OCI-LY3 (cell line): ENCODE measurements around the gene FOLR1.

ENCODE experiments used
- H2AFZ ChIP-seq: fragments of 200-600, 300-600 bp; shearing (Covaris generic); 2 replicates; pipeline ENCODE4 v1.6.0; 2014; ENCODE audit warnings: antibody characterized with exemption, low read depth, low read length
- H3K27ac ChIP-seq: fragments of 200-600, 300-600 bp; sonication (generic); 2 replicates; pipeline ENCODE4 v1.5.1; 2014; ENCODE audit warnings: mild to moderate bottlenecking, low read length, moderate library complexity, mixed read lengths
- H3K27me3 ChIP-seq: fragments of 200-600, 300-600 bp; sonication (generic); 2 replicates; pipeline ENCODE4 v1.6.1; 2014; ENCODE audit warnings: low read depth, low read length, mixed read lengths
- H3K36me3 ChIP-seq: fragments of 200-600, 300-600 bp; sonication (generic); replicated peaks from 2 replicates; pipeline ENCODE3; 2014; ENCODE audit warnings: low read depth, low read length, mixed read lengths
- H3K4me1 ChIP-seq: fragments of 300-600, 200-600 bp; sonication (generic); 2 replicates; pipeline ENCODE4 v1.6.1; 2014; ENCODE audit warnings: low read length, mixed read lengths
- H3K4me2 ChIP-seq: fragments of 200-600, 300-600 bp; sonication (generic); 2 replicates; pipeline ENCODE4 v1.6.1; 2014; ENCODE audit warnings: low read length, mixed read lengths
- H3K4me3 ChIP-seq: fragments of 300-600, 200-600 bp; sonication (generic); 2 replicates; pipeline ENCODE4 v1.5.1; 2014; ENCODE audit warnings: antibody characterized with exemption, mild to moderate bottlenecking, low read length, moderate library complexity
- H3K79me2 ChIP-seq: fragments of 300-600, 200-600 bp; shearing (Covaris generic); 2 replicates; pipeline ENCODE4 v1.6.1; 2014; ENCODE audit warnings: mild to moderate bottlenecking, low read length, mixed read lengths
- H3K9ac ChIP-seq: fragments of 300-600, 200-600 bp; shearing (Covaris generic); 2 replicates; pipeline ENCODE4 v1.6.0; 2014; ENCODE audit warnings: mild to moderate bottlenecking, low read length, moderate library complexity
- H3K9me3 ChIP-seq: fragments of 200-600, 300-600 bp; shearing (Covaris generic); 2 replicates; pipeline ENCODE4 v1.6.1; 2014; ENCODE audit warnings: low read length, mixed read lengths; ENCODE audit not compliant: insufficient read depth
- H4K20me1 ChIP-seq: fragments of 200-600, 300-600 bp; sonication (generic); 2 replicates; pipeline ENCODE4 v1.6.1; 2016; ENCODE audit warnings: low read length, mixed read lengths; ENCODE audit not compliant: insufficient read depth
- EZH2phosphoT487 ChIP-seq: fragments of 200-600 bp; shearing (Covaris generic); IDR thresholded peaks from 2 replicates; pipeline ENCODE4 v1.6.1; 2018; ENCODE audit warnings: antibody characterized with exemption, mixed run types, low read depth
- TF ChIP-seq, protein P1 (sequence below): fragments of 200-600, 300-600 bp; sonication (generic); IDR thresholded peaks from 2 replicates; pipeline ENCODE4 v1.5.1; 2014; ENCODE audit warnings: antibody characterized with exemption, low read length, low read depth

Gene FOLR1

DNA sequence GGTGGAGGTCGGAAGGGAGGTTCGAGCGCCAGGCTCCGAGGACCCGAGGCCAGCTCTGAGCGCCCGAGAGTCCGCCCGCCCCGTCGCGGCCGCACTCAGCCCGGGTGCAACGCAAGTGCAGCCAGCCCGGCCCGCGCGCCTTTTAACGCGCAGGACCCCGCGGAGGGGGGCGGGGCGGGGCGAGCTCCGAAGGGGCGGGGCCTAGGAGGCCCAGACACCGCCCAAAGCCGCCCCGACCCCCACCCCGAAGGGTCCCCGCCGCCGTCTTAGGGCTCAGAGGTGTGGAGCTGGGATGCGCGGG is 52.1 kb downstream of the FOLR1 start, which contains the start of gene PHOX2A:
Gene PHOX2A (minus strand): TSS at position 117 of the 301 bp plus-strand sequence. CDS start 172 bp downstream, outside the sequence.
- no peak within 1 kb of the TSS for H3K4me3 ChIP-seq
- no peak within 1 kb of the TSS for H2AFZ ChIP-seq
- H3K27me3 ChIP-seq: peaks cover 27% of the 10 kb centered on the region
- no peak within 1 kb of the TSS for H3K9ac ChIP-seq
- TF ChIP-seq EZH2phosphoT487: no peak
- TF ChIP-seq, protein P1, sequence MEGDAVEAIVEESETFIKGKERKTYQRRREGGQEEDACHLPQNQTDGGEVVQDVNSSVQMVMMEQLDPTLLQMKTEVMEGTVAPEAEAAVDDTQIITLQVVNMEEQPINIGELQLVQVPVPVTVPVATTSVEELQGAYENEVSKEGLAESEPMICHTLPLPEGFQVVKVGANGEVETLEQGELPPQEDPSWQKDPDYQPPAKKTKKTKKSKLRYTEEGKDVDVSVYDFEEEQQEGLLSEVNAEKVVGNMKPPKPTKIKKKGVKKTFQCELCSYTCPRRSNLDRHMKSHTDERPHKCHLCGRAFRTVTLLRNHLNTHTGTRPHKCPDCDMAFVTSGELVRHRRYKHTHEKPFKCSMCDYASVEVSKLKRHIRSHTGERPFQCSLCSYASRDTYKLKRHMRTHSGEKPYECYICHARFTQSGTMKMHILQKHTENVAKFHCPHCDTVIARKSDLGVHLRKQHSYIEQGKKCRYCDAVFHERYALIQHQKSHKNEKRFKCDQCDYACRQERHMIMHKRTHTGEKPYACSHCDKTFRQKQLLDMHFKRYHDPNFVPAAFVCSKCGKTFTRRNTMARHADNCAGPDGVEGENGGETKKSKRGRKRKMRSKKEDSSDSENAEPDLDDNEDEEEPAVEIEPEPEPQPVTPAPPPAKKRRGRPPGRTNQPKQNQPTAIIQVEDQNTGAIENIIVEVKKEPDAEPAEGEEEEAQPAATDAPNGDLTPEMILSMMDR: no peak
- no peaks in the 10 kb centered on the region for H3K9me3 ChIP-seq
- H4K20me1 ChIP-seq: no peaks in the 10 kb centered on the region
- H3K79me2 ChIP-seq: no peaks in the 10 kb centered on the region
- H3K36me3 ChIP-seq: no peaks in the 10 kb centered on the region
- no peak within 1 kb of the TSS for H3K4me2 ChIP-seq
- no peaks in the 10 kb centered on the region for H3K4me1 ChIP-seq
- H3K27ac ChIP-seq: no peak within 1 kb of the TSS

DNA sequence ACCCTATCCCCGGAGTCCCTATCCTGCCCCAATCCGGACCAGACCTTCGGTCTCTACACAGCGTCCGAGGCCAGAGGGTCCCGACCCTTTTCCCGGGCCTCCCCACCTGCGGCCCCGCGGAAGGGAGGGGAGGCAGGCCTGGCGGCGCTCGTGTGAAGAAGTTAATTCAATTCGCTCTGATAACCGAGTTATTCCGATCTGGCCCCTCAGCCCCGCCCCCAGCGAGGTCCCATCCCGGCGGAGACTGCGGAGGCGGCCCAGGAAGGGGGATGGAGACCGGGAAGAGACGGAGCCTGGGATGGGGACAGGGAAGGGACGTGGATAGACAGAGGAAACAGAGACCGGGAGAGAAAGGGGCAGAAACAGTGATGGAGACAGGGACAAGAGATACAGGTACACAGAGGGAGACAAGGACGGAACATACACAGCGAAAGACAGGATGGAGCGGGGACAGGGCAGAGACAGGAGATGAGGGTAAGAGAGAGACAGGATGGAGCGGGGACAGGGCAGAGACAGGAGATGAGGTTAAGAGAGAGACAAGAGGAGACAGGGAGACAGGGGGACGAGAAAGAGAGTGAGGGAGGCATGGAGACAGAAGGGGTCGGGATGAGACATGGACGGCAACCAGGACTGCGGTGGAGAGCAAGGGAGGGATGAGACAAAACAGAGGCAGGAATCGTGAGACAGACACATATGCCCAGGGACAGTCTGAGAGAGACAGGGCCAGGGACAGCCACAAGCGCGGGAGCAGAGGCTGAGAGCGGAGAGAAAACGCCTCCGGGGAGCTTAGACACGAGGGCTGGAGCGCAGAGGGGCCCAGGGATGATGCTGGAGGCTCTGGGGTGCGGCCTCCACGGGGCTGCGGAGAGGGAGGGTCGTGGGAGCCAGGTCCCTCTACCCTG is 52.7 kb downstream of the FOLR1 start:
- no peak overlapping the region for H2AFZ ChIP-seq
- TF ChIP-seq, protein P1: no peak
- no peak for TF ChIP-seq EZH2phosphoT487
- no peak overlapping the region for H3K4me3 ChIP-seq
- H3K4me2 ChIP-seq: no peak overlapping the region
- H3K79me2 ChIP-seq: no peaks in the 10 kb centered on the region
- no peaks in the 10 kb centered on the region for H3K9me3 ChIP-seq
- no peaks in the 10 kb centered on the region for H3K4me1 ChIP-seq
- H3K27ac ChIP-seq: no peak overlapping the region
- no peaks in the 10 kb centered on the region for H3K36me3 ChIP-seq
- H3K9ac ChIP-seq: no peak overlapping the region
- no peaks in the 10 kb centered on the region for H4K20me1 ChIP-seq
- H3K27me3 ChIP-seq: peaks cover 27% of the 10 kb centered on the region

DNA sequence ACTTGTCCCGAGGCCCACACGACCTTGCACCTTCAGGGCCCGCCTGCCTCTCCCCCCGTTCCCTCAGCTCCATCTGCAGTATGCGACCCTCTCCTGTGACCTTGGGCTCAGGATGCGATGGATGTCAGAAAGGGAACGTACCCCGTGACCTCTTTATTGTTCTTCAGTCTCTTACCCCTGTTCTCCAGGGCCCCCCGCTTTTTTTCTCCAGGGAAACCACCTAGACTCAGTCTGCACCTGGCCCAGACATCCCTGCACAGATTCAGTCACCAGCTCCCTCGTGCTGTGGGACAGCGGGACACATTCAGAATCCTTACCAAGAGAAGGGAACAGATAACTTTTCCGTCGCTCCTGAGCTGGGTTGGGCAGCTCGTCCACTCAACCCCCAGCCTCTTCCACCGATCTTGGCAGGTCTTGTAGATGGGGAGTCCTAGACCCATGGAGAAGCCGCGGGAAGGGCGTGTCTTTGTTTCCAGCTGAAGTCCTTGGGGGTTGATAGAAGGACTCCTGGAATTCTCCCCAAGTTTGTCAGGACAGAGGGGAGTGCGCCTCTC is 53.4 kb downstream of the FOLR1 start:
- no peaks in the 10 kb centered on the region for H4K20me1 ChIP-seq
- TF ChIP-seq EZH2phosphoT487: no peak
- TF ChIP-seq, protein P1: no peak
- no peaks in the 10 kb centered on the region for H3K4me1 ChIP-seq
- H3K9ac ChIP-seq: no peak overlapping the region
- H3K4me3 ChIP-seq: no peak overlapping the region
- H2AFZ ChIP-seq: no peak overlapping the region
- H3K79me2 ChIP-seq: no peaks in the 10 kb centered on the region
- H3K36me3 ChIP-seq: no peaks in the 10 kb centered on the region
- no peak overlapping the region for H3K27ac ChIP-seq
- peaks cover 27% of the 10 kb centered on the region for H3K27me3 ChIP-seq
- no peaks in the 10 kb centered on the region for H3K9me3 ChIP-seq
- H3K4me2 ChIP-seq: no peak overlapping the region
